ENCODE measurements around the gene TTLL8. TPM values are rescaled to one million over a fixed set of nuclear protein-coding genes. Genes with fewer than 3 reads are reported as not detected.

TTLL8 gene
- not detected in 2 replicates for total RNA-seq

GRCh38 chr22:50058061-50058905 lies at the start of gene TTLL8:
Gene TTLL8, minus strand, starts transcription at chr22:50058298.
- H3K27ac Mint-ChIP-seq, result no peak within 1 kb of the TSS
- H3K36me3 Mint-ChIP-seq (ENCODE audit: low read depth), result no peaks in the 10 kb centered on the region
- H3K27me3 Mint-ChIP-seq (ENCODE audit: insufficient read depth), result peaks cover 13% of the 10 kb centered on the region
- H3K9me3 Mint-ChIP-seq, result peaks cover 9% of the 10 kb centered on the region
- no peak for DNase-seq (ENCODE audit: low spot score)
- H3K4me3 Mint-ChIP-seq, result no peak within 1 kb of the TSS
- intact Hi-C loops (cut with micrococcal nuclease), result no loop called here
- no peaks in the 10 kb centered on the region for H3K4me1 Mint-ChIP-seq (ENCODE audit: low read depth)

GRCh38 chr22:50107529-50107928 lies 49.4 kb upstream of the TTLL8 start:
- peaks cover 3% of the 10 kb centered on the region for H3K27me3 Mint-ChIP-seq (ENCODE audit: insufficient read depth)
- no peaks in the 10 kb centered on the region for H3K9me3 Mint-ChIP-seq
- peaks cover 22% of the 10 kb centered on the region for H3K4me1 Mint-ChIP-seq (ENCODE audit: low read depth)
- no peak overlapping the region for H3K4me3 Mint-ChIP-seq
- no peaks in the 10 kb centered on the region for H3K36me3 Mint-ChIP-seq (ENCODE audit: low read depth)
- no peak for DNase-seq (ENCODE audit: low spot score)
- intact Hi-C loops (cut with micrococcal nuclease), result no loop called here
- H3K27ac Mint-ChIP-seq, result no peak overlapping the region

GRCh38 chr22:50105208-50106100 lies 47.4 kb upstream of the TTLL8 start:
- no peak for DNase-seq (ENCODE audit: low spot score)
- Mint-ChIP-seq H3K36me3 (ENCODE audit: low read depth) (no peaks in the 10 kb centered on the region), H3K4me3 (peak overlapping the region; percentile 47), H3K27me3 (ENCODE audit: insufficient read depth) (peaks cover 3% of the 10 kb centered on the region), H3K4me1 (ENCODE audit: low read depth) (peaks cover 14% of the 10 kb centered on the region), H3K27ac (peak overlapping the region; percentile 73), H3K9me3 (no peaks in the 10 kb centered on the region)
- intact Hi-C loops (cut with micrococcal nuclease), result no loop called here

GRCh38 chr22:50104141-50104544 lies 46.0 kb upstream of the TTLL8 start:
- Mint-ChIP-seq H3K4me3 (no peak overlapping the region), H3K27ac (no peak overlapping the region), H3K4me1 (ENCODE audit: low read depth) (peaks cover 14% of the 10 kb centered on the region), H3K27me3 (ENCODE audit: insufficient read depth) (peaks cover 3% of the 10 kb centered on the region), H3K9me3 (no peaks in the 10 kb centered on the region), H3K36me3 (ENCODE audit: low read depth) (no peaks in the 10 kb centered on the region)
- no peak for DNase-seq (ENCODE audit: low spot score)
- intact Hi-C loops (cut with micrococcal nuclease), result loop anchor here (1.0 kb wide), 1 partner anchor 8 kb away; no protein-coding TSS in a partner anchor

- Mint-ChIP-seq H3K27ac (no peak overlapping the region), H3K36me3 (ENCODE audit: low read depth) (no peaks in the 10 kb centered on the region), H3K4me3 (no peak overlapping the region), H3K4me1 (ENCODE audit: low read depth) (peaks cover 14% of the 10 kb centered on the region), H3K27me3 (ENCODE audit: insufficient read depth) (peaks cover 3% of the 10 kb centered on the region), H3K9me3 (no peaks in the 10 kb centered on the region)
- no peak for DNase-seq (ENCODE audit: low spot score)
- intact Hi-C loops (cut with micrococcal nuclease), result no loop called here
Measured at GRCh38 chr22:50102946-50103345, 44.8 kb upstream of the TTLL8 start.

GRCh38 chr22:50101870-50102565 lies 43.9 kb upstream of the TTLL8 start:
- no peak for DNase-seq (ENCODE audit: low spot score)
- no peak overlapping the region for H3K27ac Mint-ChIP-seq
- intact Hi-C loops (cut with micrococcal nuclease), result no loop called here
- H3K36me3 Mint-ChIP-seq (ENCODE audit: low read depth), result no peaks in the 10 kb centered on the region
- H3K4me1 Mint-ChIP-seq (ENCODE audit: low read depth), result peaks cover 14% of the 10 kb centered on the region
- H3K4me3 Mint-ChIP-seq, result no peak overlapping the region
- no peaks in the 10 kb centered on the region for H3K9me3 Mint-ChIP-seq
- peaks cover 8% of the 10 kb centered on the region for H3K27me3 Mint-ChIP-seq (ENCODE audit: insufficient read depth)

- no peak for DNase-seq (ENCODE audit: low spot score)
- Mint-ChIP-seq H3K4me3 (no peak overlapping the region), H3K4me1 (ENCODE audit: low read depth) (no peaks in the 10 kb centered on the region), H3K27ac (no peak overlapping the region), H3K36me3 (ENCODE audit: low read depth) (no peaks in the 10 kb centered on the region), H3K27me3 (ENCODE audit: insufficient read depth) (peaks cover 19% of the 10 kb centered on the region), H3K9me3 (no peaks in the 10 kb centered on the region)
- intact Hi-C loops (cut with micrococcal nuclease), result no loop called here
Measured at GRCh38 chr22:50098052-50098451, 40.0 kb upstream of the TTLL8 start.

GRCh38 chr22:50092342-50092741 lies 34.2 kb upstream of the TTLL8 start:
- no peak overlapping the region for H3K27ac Mint-ChIP-seq
- DNase-seq (ENCODE audit: low spot score), result no peak
- H3K27me3 Mint-ChIP-seq (ENCODE audit: insufficient read depth), result peaks cover 19% of the 10 kb centered on the region
- no peak overlapping the region for H3K4me3 Mint-ChIP-seq
- no peaks in the 10 kb centered on the region for H3K36me3 Mint-ChIP-seq (ENCODE audit: low read depth)
- H3K4me1 Mint-ChIP-seq (ENCODE audit: low read depth), result no peaks in the 10 kb centered on the region
- intact Hi-C loops (cut with micrococcal nuclease), result no loop called here
- peaks cover 5% of the 10 kb centered on the region for H3K9me3 Mint-ChIP-seq

GRCh38 chr22:50091092-50091768 lies 33.1 kb upstream of the TTLL8 start:
- intact Hi-C loops (cut with micrococcal nuclease), result no loop called here
- peaks cover 12% of the 10 kb centered on the region for H3K27me3 Mint-ChIP-seq (ENCODE audit: insufficient read depth)
- no peak overlapping the region for H3K27ac Mint-ChIP-seq
- DNase-seq (ENCODE audit: low spot score), result no peak
- H3K4me3 Mint-ChIP-seq, result no peak overlapping the region
- H3K36me3 Mint-ChIP-seq (ENCODE audit: low read depth), result peaks cover 3% of the 10 kb centered on the region
- H3K9me3 Mint-ChIP-seq, result peaks cover 5% of the 10 kb centered on the region
- no peaks in the 10 kb centered on the region for H3K4me1 Mint-ChIP-seq (ENCODE audit: low read depth)

- H3K4me3 Mint-ChIP-seq, result no peak overlapping the region
- H3K27ac Mint-ChIP-seq, result no peak overlapping the region
- intact Hi-C loops (cut with micrococcal nuclease), result no loop called here
- peaks cover 2% of the 10 kb centered on the region for H3K4me1 Mint-ChIP-seq (ENCODE audit: low read depth)
- peaks cover 3% of the 10 kb centered on the region for H3K36me3 Mint-ChIP-seq (ENCODE audit: low read depth)
- H3K9me3 Mint-ChIP-seq, result peaks cover 5% of the 10 kb centered on the region
- no peak for DNase-seq (ENCODE audit: low spot score)
- H3K27me3 Mint-ChIP-seq (ENCODE audit: insufficient read depth), result peaks cover 10% of the 10 kb centered on the region
Measured at GRCh38 chr22:50090412-50090714, 32.3 kb upstream of the TTLL8 start.

- Mint-ChIP-seq H3K36me3 (ENCODE audit: low read depth) (peaks cover 3% of the 10 kb centered on the region), H3K27ac (no peak within 1 kb of the TSS), H3K9me3 (peaks cover 5% of the 10 kb centered on the region), H3K4me1 (ENCODE audit: low read depth) (peaks cover 7% of the 10 kb centered on the region), H3K27me3 (ENCODE audit: insufficient read depth) (peaks cover 13% of the 10 kb centered on the region), H3K4me3 (no peak within 1 kb of the TSS)
- no peak for DNase-seq (ENCODE audit: low spot score)
- intact Hi-C loops (cut with micrococcal nuclease), result no loop called here
Measured at GRCh38 chr22:50089682-50090411, 31.7 kb upstream of the TTLL8 start, which contains the start of gene MOV10L1. Gene MOV10L1, plus strand, starts transcription at chr22:50090006. Its CDS starts 83 bp downstream, at chr22:50090089.

GRCh38 chr22:50089231-50089630 lies 31.1 kb upstream of the TTLL8 start:
- Mint-ChIP-seq H3K9me3 (peaks cover 5% of the 10 kb centered on the region), H3K4me1 (ENCODE audit: low read depth) (peaks cover 7% of the 10 kb centered on the region), H3K27me3 (ENCODE audit: insufficient read depth) (peaks cover 15% of the 10 kb centered on the region), H3K27ac (no peak overlapping the region), H3K36me3 (ENCODE audit: low read depth) (peaks cover 3% of the 10 kb centered on the region), H3K4me3 (no peak overlapping the region)
- no peak for DNase-seq (ENCODE audit: low spot score)
- intact Hi-C loops (cut with micrococcal nuclease), result no loop called here
